B cell (primary cell): ENCODE data around the gene GADL1.

Experiments
- EZH2 ChIP-seq: IDR thresholded peaks from 2 replicates; pipeline ENCODE4 v1.6.1; 2012; ENCODE audit warnings: borderline replicate concordance, low read depth, mild to moderate bottlenecking, moderate library complexity, low read length; ENCODE audit not compliant: insufficient read depth, poor library complexity, severe bottlenecking
- TF ChIP-seq, protein P1 (sequence below): fragments of 200-600 bp; IDR thresholded peaks from one replicate; pipeline ENCODE4 v1.8.0; 2022; ENCODE audit warnings: antibody characterized with exemption, mild to moderate bottlenecking

- TF ChIP-seq, protein P1, sequence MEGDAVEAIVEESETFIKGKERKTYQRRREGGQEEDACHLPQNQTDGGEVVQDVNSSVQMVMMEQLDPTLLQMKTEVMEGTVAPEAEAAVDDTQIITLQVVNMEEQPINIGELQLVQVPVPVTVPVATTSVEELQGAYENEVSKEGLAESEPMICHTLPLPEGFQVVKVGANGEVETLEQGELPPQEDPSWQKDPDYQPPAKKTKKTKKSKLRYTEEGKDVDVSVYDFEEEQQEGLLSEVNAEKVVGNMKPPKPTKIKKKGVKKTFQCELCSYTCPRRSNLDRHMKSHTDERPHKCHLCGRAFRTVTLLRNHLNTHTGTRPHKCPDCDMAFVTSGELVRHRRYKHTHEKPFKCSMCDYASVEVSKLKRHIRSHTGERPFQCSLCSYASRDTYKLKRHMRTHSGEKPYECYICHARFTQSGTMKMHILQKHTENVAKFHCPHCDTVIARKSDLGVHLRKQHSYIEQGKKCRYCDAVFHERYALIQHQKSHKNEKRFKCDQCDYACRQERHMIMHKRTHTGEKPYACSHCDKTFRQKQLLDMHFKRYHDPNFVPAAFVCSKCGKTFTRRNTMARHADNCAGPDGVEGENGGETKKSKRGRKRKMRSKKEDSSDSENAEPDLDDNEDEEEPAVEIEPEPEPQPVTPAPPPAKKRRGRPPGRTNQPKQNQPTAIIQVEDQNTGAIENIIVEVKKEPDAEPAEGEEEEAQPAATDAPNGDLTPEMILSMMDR: no peak
- no peak for TF ChIP-seq EZH2
Observed at GRCh38 chr3:30918761-30919160, 24.3 kb upstream of the GADL1 start.
